CD4-positive, alpha-beta T cell (primary cell): ENCODE measurements around the gene WDR76. TPM values are rescaled to one million over a fixed set of nuclear protein-coding genes. Genes with fewer than 3 reads are reported as not detected.
A peak's percentile ranks its signal among the peaks of the same experiment; 100 is the strongest.
"Not testable (repeated sequence)": the region's sequence is repeated elsewhere in the genome, so short reads cannot be mapped to it uniquely, and the experiment has no call there.

Experiments used
- ATAC-seq: fragments of 200-7000 bp; cut with Tn5 transposase; one replicate; pipeline ENCODE4 v1.10.0; 2022; ENCODE audit warnings: mild to moderate bottlenecking; ENCODE audit not compliant: poor library complexity
- CTCF ChIA-PET: fragments of 350-600 bp; sonication (Branson Sonifier 250); formaldehyde crosslinking; loops from one replicate; lab custom pipeline; 2021; ENCODE audit warnings: antibody characterized with exemption, inconsistent platforms; lab: Charles Lee
- POLR2A ChIA-PET: fragments of 350-600 bp; sonication (Branson Sonifier 250); formaldehyde crosslinking; loops from one replicate; lab custom pipeline; 2021; ENCODE audit warnings: antibody characterized with exemption, inconsistent platforms; lab: Charles Lee
- DNase-seq, 14 experiments: peaks; one replicate each; pipeline ENCODE4 v3.0.0-alpha.2; 2013 to 2020; ENCODE audit warnings: mixed read lengths in 2 of 14
- H3K27ac ChIP-seq, 2 donors: one replicate each; pipeline versions ENCODE4 v1.5.1 to v1.7.0; 2013; ENCODE audit warnings: low read length in 2 of 2, low read depth in 1 of 2, mild to moderate bottlenecking in 1 of 2
- H3K27me3 ChIP-seq, 2 experiments: 1 replicate in 1 of 2; 2 replicates in 1 of 2; pipeline versions ENCODE4 v1.6.1 to v1.7.0; 2013; ENCODE audit warnings: low read length in 2 of 2, control low read depth in 1 of 2, mild to moderate bottlenecking in 1 of 2, moderate library complexity in 1 of 2; ENCODE audit not compliant: insufficient read depth in 2 of 2, control insufficient read depth in 1 of 2
- H3K36me3 ChIP-seq: one replicate; pipeline ENCODE4 v1.6.1; 2013; ENCODE audit warnings: low read length, control low read depth; ENCODE audit not compliant: insufficient read depth
- H3K4me1 ChIP-seq: one replicate; pipeline ENCODE4 v1.6.1; 2013; ENCODE audit warnings: low read length, control low read depth; ENCODE audit not compliant: insufficient read depth
- H3K4me3 ChIP-seq: one replicate; pipeline ENCODE4 v1.5.1; 2013; ENCODE audit warnings: mild to moderate bottlenecking, low read length, moderate library complexity
- H3K9me3 ChIP-seq, 2 experiments: 1 replicate in 1 of 2; 2 replicates in 1 of 2; pipeline versions ENCODE4 v1.6.1 to v1.7.0; 2013; ENCODE audit warnings: low read length in 2 of 2, mild to moderate bottlenecking in 2 of 2, control low read depth in 1 of 2, moderate library complexity in 1 of 2; ENCODE audit not compliant: control insufficient read depth in 1 of 2, insufficient read depth in 1 of 2
- H3K27ac Mint-ChIP-seq: one replicate; pipeline ENCODE4 v1.8.0; 2020; ENCODE audit warnings: mixed read lengths
- H3K27me3 Mint-ChIP-seq: one replicate; pipeline ENCODE4 v1.8.0; 2021; ENCODE audit warnings: mixed read lengths
- H3K36me3 Mint-ChIP-seq: one replicate; pipeline ENCODE4 v1.8.0; 2021; ENCODE audit warnings: low read depth, mixed read lengths
- H3K4me1 Mint-ChIP-seq: one replicate; pipeline ENCODE4 v1.8.0; 2021; ENCODE audit warnings: low read depth, mixed read lengths
- H3K4me3 Mint-ChIP-seq: one replicate; pipeline ENCODE4 v1.8.0; 2020; ENCODE audit warnings: mild to moderate bottlenecking, mixed read lengths
- H3K9me3 Mint-ChIP-seq: one replicate; pipeline ENCODE4 v1.8.0; 2020; ENCODE audit warnings: mixed read lengths
- intact Hi-C, 2 experiments: fragments of 100-400 bp; cut with DNase I in 1 of 2; cut with micrococcal nuclease in 1 of 2; formaldehyde crosslinking; loops; one replicate each; pipeline versions ENCODE4 v1.15.1 to v1.9.0; 2023 to 2025; cut with DNase I, micrococcal nuclease
- total RNA-seq, 174 experiments: library from RNA in 2 of 174; stranded (reverse) in 2 of 174; gene quantifications; one replicate each; pipeline ENCODE4 v1.2.3 and lab custom pipeline; 2021 to 2026
- TF ChIP-seq, protein P1 (sequence below): fragments of 200-600 bp; IDR thresholded peaks from one replicate; pipeline ENCODE4 v1.8.0; 2022; ENCODE audit warnings: antibody characterized with exemption, mild to moderate bottlenecking

WDR76 gene
- total RNA-seq, 2 experiments from 2014 or later, result 7.0 to 8.6 TPM

DNA sequence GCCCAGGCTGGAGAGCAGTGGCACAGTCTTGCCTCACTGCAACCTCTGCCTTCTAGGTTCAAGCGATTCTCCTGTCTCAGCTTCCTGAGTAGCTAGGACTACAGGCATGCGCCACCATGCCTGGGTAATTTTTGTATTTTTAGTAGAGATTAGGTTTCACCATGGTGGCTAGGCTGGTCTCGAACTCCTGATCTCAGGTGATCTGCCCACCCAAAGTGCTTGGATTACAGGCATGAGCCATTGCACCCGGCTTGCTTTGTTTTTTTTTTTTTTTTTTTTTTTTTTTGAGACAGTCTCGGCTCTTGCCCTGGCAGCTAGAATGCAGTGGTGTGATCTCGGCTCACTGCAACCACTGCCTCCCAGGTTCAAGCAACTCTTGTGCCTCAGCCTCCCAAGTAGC lies 5.7 kb downstream of the WDR76 start:
- H3K27me3 ChIP-seq, H3K27ac ChIP-seq, H3K9me3 Mint-ChIP-seq, H3K9me3 ChIP-seq, H3K4me3 Mint-ChIP-seq, intact Hi-C loops, ATAC-seq, H3K27me3 Mint-ChIP-seq, CTCF ChIA-PET, DNase-seq, H3K4me3 ChIP-seq: not testable (repeated sequence)
- H3K4me1 Mint-ChIP-seq, result peaks cover 28% of the 10 kb centered on the region
- H3K36me3 Mint-ChIP-seq, result peaks cover 28% of the 10 kb centered on the region
- H3K27ac Mint-ChIP-seq, result peak overlapping the region; percentile 49
- peaks cover 31% of the 10 kb centered on the region for H3K4me1 ChIP-seq
- POLR2A ChIA-PET, result interaction anchor here (0.6 to 1.2 kb wide), 2 partner anchors 8 to 31 kb away, joined by 4 read pairs; partner anchors contain the start of gene MFAP1
- H3K36me3 ChIP-seq, result peaks cover 22% of the 10 kb centered on the region

DNA sequence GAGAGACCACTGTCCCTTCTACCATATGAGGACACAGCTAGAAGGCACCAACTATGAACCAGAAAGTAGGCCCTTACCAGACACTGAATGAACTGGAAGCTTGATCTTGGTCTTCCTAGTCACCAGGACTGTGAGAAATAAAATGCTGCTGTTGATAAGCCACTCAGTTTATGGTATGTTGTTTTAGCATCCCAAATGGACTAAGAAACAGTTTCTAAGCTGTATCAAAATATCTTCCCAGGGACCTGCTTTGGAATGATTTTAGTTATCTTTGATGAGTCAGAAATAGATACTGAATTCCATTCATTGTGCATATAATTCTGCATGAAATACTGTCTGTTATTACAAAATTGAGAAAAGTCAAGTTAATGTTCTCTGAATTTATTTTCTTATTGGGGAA lies 18.6 kb downstream of the WDR76 start:
- H3K27ac ChIP-seq, result no peak overlapping the region
- peaks cover 34% of the 10 kb centered on the region for H3K36me3 ChIP-seq
- TF ChIP-seq, protein P1, sequence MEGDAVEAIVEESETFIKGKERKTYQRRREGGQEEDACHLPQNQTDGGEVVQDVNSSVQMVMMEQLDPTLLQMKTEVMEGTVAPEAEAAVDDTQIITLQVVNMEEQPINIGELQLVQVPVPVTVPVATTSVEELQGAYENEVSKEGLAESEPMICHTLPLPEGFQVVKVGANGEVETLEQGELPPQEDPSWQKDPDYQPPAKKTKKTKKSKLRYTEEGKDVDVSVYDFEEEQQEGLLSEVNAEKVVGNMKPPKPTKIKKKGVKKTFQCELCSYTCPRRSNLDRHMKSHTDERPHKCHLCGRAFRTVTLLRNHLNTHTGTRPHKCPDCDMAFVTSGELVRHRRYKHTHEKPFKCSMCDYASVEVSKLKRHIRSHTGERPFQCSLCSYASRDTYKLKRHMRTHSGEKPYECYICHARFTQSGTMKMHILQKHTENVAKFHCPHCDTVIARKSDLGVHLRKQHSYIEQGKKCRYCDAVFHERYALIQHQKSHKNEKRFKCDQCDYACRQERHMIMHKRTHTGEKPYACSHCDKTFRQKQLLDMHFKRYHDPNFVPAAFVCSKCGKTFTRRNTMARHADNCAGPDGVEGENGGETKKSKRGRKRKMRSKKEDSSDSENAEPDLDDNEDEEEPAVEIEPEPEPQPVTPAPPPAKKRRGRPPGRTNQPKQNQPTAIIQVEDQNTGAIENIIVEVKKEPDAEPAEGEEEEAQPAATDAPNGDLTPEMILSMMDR, result no peak
- CTCF ChIA-PET, result no interaction called here
- H3K9me3 ChIP-seq, result no peaks in the 10 kb centered on the region
- peaks cover 55% of the 10 kb centered on the region for H3K36me3 Mint-ChIP-seq
- no peak overlapping the region for H3K4me3 Mint-ChIP-seq
- no peak overlapping the region for H3K4me3 ChIP-seq
- intact Hi-C loops, result no loop called here
- H3K4me1 Mint-ChIP-seq, result no peaks in the 10 kb centered on the region
- DNase-seq, result no peak
- no peak overlapping the region for H3K27ac Mint-ChIP-seq
- ATAC-seq, result no peak
- POLR2A ChIA-PET, result no interaction called here
- H3K4me1 ChIP-seq, result no peaks in the 10 kb centered on the region
- no peaks in the 10 kb centered on the region for H3K27me3 Mint-ChIP-seq
- H3K27me3 ChIP-seq, result no peaks in the 10 kb centered on the region
- no peaks in the 10 kb centered on the region for H3K9me3 Mint-ChIP-seq

DNA sequence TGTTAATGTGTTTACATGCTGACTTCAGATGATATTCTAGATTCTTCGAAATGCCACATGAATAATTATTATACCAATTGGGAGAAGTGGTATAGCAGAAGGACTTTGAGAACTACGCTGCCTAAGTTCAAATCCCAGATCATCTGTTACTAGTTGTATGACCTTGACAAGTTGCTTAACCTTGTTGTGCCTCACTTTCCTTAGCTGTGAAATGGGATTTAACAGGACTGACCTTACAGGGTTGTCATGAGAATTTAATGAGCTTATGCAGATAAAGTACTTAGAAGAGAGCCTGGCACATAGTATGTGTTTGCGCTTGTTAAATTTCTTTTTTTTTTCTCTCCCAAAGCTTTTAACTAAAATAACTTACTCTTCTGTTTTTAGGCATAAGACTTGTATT lies 24.4 kb downstream of the WDR76 start:
- CTCF ChIA-PET, result no interaction called here
- Mint-ChIP-seq H3K4me1 (no peaks in the 10 kb centered on the region), H3K27me3 (no peaks in the 10 kb centered on the region), H3K36me3 (peaks cover 62% of the 10 kb centered on the region), H3K9me3 (no peaks in the 10 kb centered on the region), H3K27ac (no peak overlapping the region), H3K4me3 (no peak overlapping the region)
- POLR2A ChIA-PET, result interaction anchor here (0.7 kb wide), 1 partner anchor 816 kb away, joined by 3 read pairs; no protein-coding TSS in a partner anchor
- TF ChIP-seq, protein P1, result no peak
- DNase-seq (no peak), ATAC-seq (no peak)
- H3K4me3 ChIP-seq, result no peak overlapping the region
- H3K36me3 ChIP-seq, result peaks cover 20% of the 10 kb centered on the region
- H3K27ac ChIP-seq, result no peak overlapping the region
- intact Hi-C loops, result no loop called here
- H3K9me3 ChIP-seq, result no peaks in the 10 kb centered on the region
- H3K4me1 ChIP-seq, result no peaks in the 10 kb centered on the region
- H3K27me3 ChIP-seq, result no peaks in the 10 kb centered on the region

DNA sequence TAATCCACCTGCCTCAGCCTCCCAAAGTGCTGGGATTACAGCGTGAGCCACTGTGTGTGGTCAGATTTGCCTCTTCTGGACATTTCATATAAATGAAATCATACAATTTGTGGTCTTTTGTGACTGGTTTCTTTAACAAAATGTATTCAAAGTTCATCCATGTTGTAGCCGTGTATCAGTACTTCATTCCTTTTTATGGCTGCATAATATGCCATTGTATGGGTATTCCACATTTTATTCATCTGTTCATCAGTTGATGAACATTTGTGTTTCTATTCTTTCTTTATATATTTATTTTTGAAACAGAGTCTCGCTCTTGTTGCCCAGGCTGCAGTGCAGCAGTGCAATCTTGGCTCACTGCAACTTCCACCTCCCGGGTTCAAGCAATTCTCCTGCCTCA lies 25.8 kb downstream of the WDR76 start:
- TF ChIP-seq, protein P1, result no peak
- H3K27me3 Mint-ChIP-seq, result no peaks in the 10 kb centered on the region
- H3K27ac Mint-ChIP-seq, result no peak overlapping the region
- H3K9me3 Mint-ChIP-seq, result no peaks in the 10 kb centered on the region
- POLR2A ChIA-PET, result no interaction called here
- no peak overlapping the region for H3K4me3 Mint-ChIP-seq
- ATAC-seq (no peak), DNase-seq (no peak)
- H3K4me1 Mint-ChIP-seq, result no peaks in the 10 kb centered on the region
- Histone ChIP-seq H3K4me1 (no peaks in the 10 kb centered on the region), H3K27ac (no peak overlapping the region), H3K4me3 (no peak overlapping the region), H3K27me3 (no peaks in the 10 kb centered on the region), H3K36me3 (peaks cover 26% of the 10 kb centered on the region), H3K9me3 (no peaks in the 10 kb centered on the region)
- intact Hi-C loops, result no loop called here
- H3K36me3 Mint-ChIP-seq, result peaks cover 74% of the 10 kb centered on the region
- CTCF ChIA-PET, result no interaction called here
